ENCODE measurements around the gene MAS1L.

MAS1L gene

DNA sequence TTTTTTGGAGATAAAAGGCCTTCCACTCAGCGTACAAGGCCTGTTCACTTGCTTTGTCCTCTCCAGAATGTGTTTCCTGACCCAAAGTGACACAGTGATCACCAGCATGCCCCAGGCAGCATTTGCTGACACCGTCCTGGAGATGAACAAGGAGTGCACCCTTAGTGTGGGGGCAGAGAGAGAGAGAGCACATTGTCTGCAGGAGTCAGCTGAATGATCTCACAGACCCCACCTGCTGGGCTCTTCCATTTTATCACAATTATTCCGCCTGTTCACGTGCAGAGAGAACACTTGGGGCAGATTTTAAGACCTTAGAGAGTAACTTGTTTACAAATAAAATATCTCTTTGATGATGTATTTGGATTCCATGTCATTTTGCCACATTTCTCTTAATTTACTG lies 22.4 kb upstream of the MAS1L start:
- H3K14ac ChIP-seq (ENCODE audit: low read length) = no peak overlapping the region
- no peak overlapping the region for H3K18ac ChIP-seq (ENCODE audit: low read length)
- no peak overlapping the region for H2AFZ ChIP-seq (ENCODE audit: insufficient read depth, low read length, poor library complexity)
- H3K27me3 ChIP-seq (ENCODE audit: insufficient read depth, low read length) = no peaks in the 10 kb centered on the region
- H3K36me3 ChIP-seq (ENCODE audit: control insufficient read depth in 1 of 2, insufficient read depth in 2 of 2, low read length in 2 of 2) = no peaks in the 10 kb centered on the region
- H3K4me2 ChIP-seq (ENCODE audit: low read length) = no peak overlapping the region
- no peak overlapping the region for H2AK5ac ChIP-seq (ENCODE audit: low read length)
- no peak overlapping the region for H3K4ac ChIP-seq (ENCODE audit: low read depth, low read length)
- no peak overlapping the region for H4K91ac ChIP-seq (ENCODE audit: low read depth, low read length)
- no peaks in the 10 kb centered on the region for H3K79me2 ChIP-seq (ENCODE audit: control insufficient read depth, insufficient read depth, low read length, poor library complexity)
- no peak for DNase-seq
- no peak overlapping the region for H2BK120ac ChIP-seq (ENCODE audit: insufficient read depth, low read length, poor library complexity)
- H2BK12ac ChIP-seq (ENCODE audit: low read length) = no peak overlapping the region
- no peak overlapping the region for H3K9ac ChIP-seq (ENCODE audit: low read length)
- H4K8ac ChIP-seq (ENCODE audit: low read depth, low read length) = no peak overlapping the region
- no CpG with 5 or more reads among the region's 4 CpGs for WGBS (ENCODE audit: extremely low coverage, insufficient coverage, insufficient read length)
- H3K9me3 ChIP-seq (ENCODE audit: insufficient read depth, low read depth, low read length) = peaks cover 2% of the 10 kb centered on the region
- no peak overlapping the region for H4K12ac ChIP-seq (ENCODE audit: low read depth, low read length)
- H3K4me3 ChIP-seq (ENCODE audit: low read depth, low read length) = no peak overlapping the region
- H2BK5ac ChIP-seq (ENCODE audit: low read depth, low read length, poor library complexity) = no peak overlapping the region
- H3K4me1 ChIP-seq (ENCODE audit: control insufficient read depth in 1 of 2, insufficient read depth in 2 of 2, low read length in 2 of 2) = no peaks in the 10 kb centered on the region
- H3K79me1 ChIP-seq (ENCODE audit: low read length) = no peaks in the 10 kb centered on the region
- H3K23ac ChIP-seq (ENCODE audit: low read length) = no peak overlapping the region
- H3K27ac ChIP-seq (ENCODE audit: low read depth, low read length) = no peak overlapping the region

DNA sequence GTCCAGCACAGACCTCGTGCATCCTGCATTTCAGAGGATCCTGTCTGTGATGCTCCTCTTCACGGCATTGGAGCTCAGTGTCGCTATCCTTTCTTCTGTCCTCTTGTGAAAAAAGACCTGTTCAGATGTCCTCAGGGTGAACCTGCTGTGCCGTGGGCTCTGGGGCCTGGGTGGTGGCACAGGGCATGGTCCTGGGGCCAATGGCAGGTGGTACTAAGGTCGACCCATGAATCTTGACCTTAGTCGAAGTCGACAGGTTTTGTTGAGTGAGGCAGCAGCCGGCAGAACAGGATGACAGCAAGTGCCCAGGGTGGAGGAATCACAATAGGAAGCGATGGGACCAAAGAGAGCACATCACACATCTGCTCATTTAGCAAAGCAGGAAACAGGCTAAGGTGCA lies 22.0 kb upstream of the MAS1L start:
- no peak overlapping the region for H2BK12ac ChIP-seq (ENCODE audit: low read length)
- no peak overlapping the region for H4K12ac ChIP-seq (ENCODE audit: low read depth, low read length)
- no CpG with 5 or more reads among the region's 9 CpGs for WGBS (ENCODE audit: extremely low coverage, insufficient coverage, insufficient read length)
- no peak overlapping the region for H2BK5ac ChIP-seq (ENCODE audit: low read depth, low read length, poor library complexity)
- H3K36me3 ChIP-seq (ENCODE audit: control insufficient read depth in 1 of 2, insufficient read depth in 2 of 2, low read length in 2 of 2) = no peaks in the 10 kb centered on the region
- no peak overlapping the region for H3K4ac ChIP-seq (ENCODE audit: low read depth, low read length)
- no peak overlapping the region for H3K18ac ChIP-seq (ENCODE audit: low read length)
- no peak for DNase-seq
- no peak overlapping the region for H3K9ac ChIP-seq (ENCODE audit: low read length)
- H3K14ac ChIP-seq (ENCODE audit: low read length) = no peak overlapping the region
- H3K79me1 ChIP-seq (ENCODE audit: low read length) = no peaks in the 10 kb centered on the region
- H3K4me3 ChIP-seq (ENCODE audit: low read depth, low read length) = no peak overlapping the region
- H3K4me1 ChIP-seq (ENCODE audit: control insufficient read depth in 1 of 2, insufficient read depth in 2 of 2, low read length in 2 of 2) = no peaks in the 10 kb centered on the region
- H2AFZ ChIP-seq (ENCODE audit: insufficient read depth, low read length, poor library complexity) = no peak overlapping the region
- H4K8ac ChIP-seq (ENCODE audit: low read depth, low read length) = no peak overlapping the region
- no peaks in the 10 kb centered on the region for H3K79me2 ChIP-seq (ENCODE audit: control insufficient read depth, insufficient read depth, low read length, poor library complexity)
- H3K23ac ChIP-seq (ENCODE audit: low read length) = no peak overlapping the region
- H3K27me3 ChIP-seq (ENCODE audit: insufficient read depth, low read length) = no peaks in the 10 kb centered on the region
- H2BK120ac ChIP-seq (ENCODE audit: insufficient read depth, low read length, poor library complexity) = no peak overlapping the region
- no peak overlapping the region for H3K27ac ChIP-seq (ENCODE audit: low read depth, low read length)
- H3K9me3 ChIP-seq (ENCODE audit: insufficient read depth, low read depth, low read length) = peaks cover 2% of the 10 kb centered on the region
- no peak overlapping the region for H4K91ac ChIP-seq (ENCODE audit: low read depth, low read length)
- H3K4me2 ChIP-seq (ENCODE audit: low read length) = no peak overlapping the region
- no peak overlapping the region for H2AK5ac ChIP-seq (ENCODE audit: low read length)

DNA sequence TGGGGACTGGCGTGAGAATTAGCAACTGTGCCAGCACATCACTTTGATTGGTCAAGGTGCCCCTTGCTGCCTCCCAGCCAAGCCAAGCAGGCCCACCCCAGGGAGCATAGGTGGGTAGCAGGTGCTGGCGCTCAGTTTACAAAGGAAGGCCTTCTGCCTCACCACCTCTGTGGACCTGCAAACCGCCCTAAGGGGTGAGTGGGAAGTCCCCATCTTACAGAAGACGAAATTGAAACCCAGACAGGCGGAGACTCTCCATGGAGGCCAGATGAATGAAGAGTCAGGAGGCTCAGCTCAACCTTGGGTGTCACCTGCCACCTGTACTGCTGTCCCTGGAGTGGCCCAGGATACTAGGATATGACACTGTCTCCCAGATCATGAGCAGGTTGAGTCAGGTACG lies 21.5 kb upstream of the MAS1L start:
- no peak overlapping the region for H4K91ac ChIP-seq (ENCODE audit: low read depth, low read length)

DNA sequence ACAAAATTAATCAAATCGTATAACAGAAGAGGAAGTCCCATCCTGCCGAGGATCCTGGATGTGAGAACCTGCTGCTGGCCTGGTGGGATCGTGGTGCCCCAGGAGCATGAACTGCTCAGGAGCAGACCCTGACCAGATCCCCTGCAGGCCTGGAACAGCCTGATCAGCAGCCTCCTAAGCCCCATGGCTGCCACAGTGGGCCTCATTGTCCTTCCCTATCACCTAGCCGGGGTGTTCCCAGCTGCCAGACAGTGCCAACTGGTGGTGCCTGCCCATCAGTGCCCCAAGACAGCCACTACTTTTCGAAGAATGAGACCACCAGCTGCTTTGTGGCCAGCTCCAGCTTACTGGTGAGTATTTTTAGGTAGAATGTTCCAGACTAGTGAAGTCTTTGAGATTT lies 19.6 kb upstream of the MAS1L start:
- no peak overlapping the region for H3K4me2 ChIP-seq (ENCODE audit: low read length)
- no peak for DNase-seq

More for the DNA sequence above, 21.5 kb upstream of the MAS1L start:
- H3K79me1 ChIP-seq (ENCODE audit: low read length) = no peaks in the 10 kb centered on the region
- no peak overlapping the region for H3K4ac ChIP-seq (ENCODE audit: low read depth, low read length)
- no peak overlapping the region for H3K18ac ChIP-seq (ENCODE audit: low read length)
- H4K12ac ChIP-seq (ENCODE audit: low read depth, low read length) = no peak overlapping the region
- H3K14ac ChIP-seq (ENCODE audit: low read length) = no peak overlapping the region
- no peak overlapping the region for H3K23ac ChIP-seq (ENCODE audit: low read length)
- H3K4me1 ChIP-seq (ENCODE audit: control insufficient read depth in 1 of 2, insufficient read depth in 2 of 2, low read length in 2 of 2) = no peaks in the 10 kb centered on the region
- no CpG with 5 or more reads among the region's 6 CpGs for WGBS (ENCODE audit: extremely low coverage, insufficient coverage, insufficient read length)
- no peak overlapping the region for H2AK5ac ChIP-seq (ENCODE audit: low read length)
- H3K27ac ChIP-seq (ENCODE audit: low read depth, low read length) = no peak overlapping the region
- no peak overlapping the region for H2AFZ ChIP-seq (ENCODE audit: insufficient read depth, low read length, poor library complexity)
- no peaks in the 10 kb centered on the region for H3K27me3 ChIP-seq (ENCODE audit: insufficient read depth, low read length)
- no peaks in the 10 kb centered on the region for H3K36me3 ChIP-seq (ENCODE audit: control insufficient read depth in 1 of 2, insufficient read depth in 2 of 2, low read length in 2 of 2)
- no peak overlapping the region for H2BK5ac ChIP-seq (ENCODE audit: low read depth, low read length, poor library complexity)
- H4K8ac ChIP-seq (ENCODE audit: low read depth, low read length) = no peak overlapping the region
- H2BK120ac ChIP-seq (ENCODE audit: insufficient read depth, low read length, poor library complexity) = no peak overlapping the region
- H3K79me2 ChIP-seq (ENCODE audit: control insufficient read depth, insufficient read depth, low read length, poor library complexity) = no peaks in the 10 kb centered on the region
- H3K4me2 ChIP-seq (ENCODE audit: low read length) = no peak overlapping the region
- H2BK12ac ChIP-seq (ENCODE audit: low read length) = no peak overlapping the region
- H3K9me3 ChIP-seq (ENCODE audit: insufficient read depth, low read depth, low read length) = no peaks in the 10 kb centered on the region
- no peak overlapping the region for H3K4me3 ChIP-seq (ENCODE audit: low read depth, low read length)
- no peak for DNase-seq
- H3K9ac ChIP-seq (ENCODE audit: low read length) = no peak overlapping the region

More for the DNA sequence above, 19.6 kb upstream of the MAS1L start:
- Histone ChIP-seq H3K14ac (ENCODE audit: low read length) (no peak overlapping the region), H3K4ac (ENCODE audit: low read depth, low read length) (no peak overlapping the region), H3K36me3 (ENCODE audit: control insufficient read depth in 1 of 2, insufficient read depth in 2 of 2, low read length in 2 of 2) (no peaks in the 10 kb centered on the region), H3K79me1 (ENCODE audit: low read length) (no peaks in the 10 kb centered on the region), H3K23ac (ENCODE audit: low read length) (no peak overlapping the region), H4K8ac (ENCODE audit: low read depth, low read length) (no peak overlapping the region), H3K18ac (ENCODE audit: low read length) (no peak overlapping the region), H2BK12ac (ENCODE audit: low read length) (no peak overlapping the region), H3K27ac (ENCODE audit: low read depth, low read length) (no peak overlapping the region), H3K4me1 (ENCODE audit: control insufficient read depth in 1 of 2, insufficient read depth in 2 of 2, low read length in 2 of 2) (peaks cover 0 to 2% of the 10 kb centered on the region in 2 experiments), H3K79me2 (ENCODE audit: control insufficient read depth, insufficient read depth, low read length, poor library complexity) (no peaks in the 10 kb centered on the region), H3K9ac (ENCODE audit: low read length) (no peak overlapping the region), H2BK5ac (ENCODE audit: low read depth, low read length, poor library complexity) (no peak overlapping the region), H3K9me3 (ENCODE audit: insufficient read depth, low read depth, low read length) (no peaks in the 10 kb centered on the region), H4K91ac (ENCODE audit: low read depth, low read length) (no peak overlapping the region), H2AFZ (ENCODE audit: insufficient read depth, low read length, poor library complexity) (no peak overlapping the region), H3K27me3 (ENCODE audit: insufficient read depth, low read length) (no peaks in the 10 kb centered on the region), H2AK5ac (ENCODE audit: low read length) (no peak overlapping the region), H2BK120ac (ENCODE audit: insufficient read depth, low read length, poor library complexity) (no peak overlapping the region), H4K12ac (ENCODE audit: low read depth, low read length) (no peak overlapping the region), H3K4me3 (ENCODE audit: low read depth, low read length) (no peak overlapping the region)
- no CpG with 5 or more reads among the region's 5 CpGs for WGBS (ENCODE audit: extremely low coverage, insufficient coverage, insufficient read length)

All from trophoblast cell (in vitro differentiated cells and primary cell).